Inflammatory macrophage treated with lipopolysaccharide for 4 hours (primary cell): ENCODE data around the gene SH3PXD2A.

ENCODE experiments used
- DNase-seq: peaks from one replicate; pipeline ENCODE4 v3.0.0-alpha.2; 2020

Gene SH3PXD2A

DNA sequence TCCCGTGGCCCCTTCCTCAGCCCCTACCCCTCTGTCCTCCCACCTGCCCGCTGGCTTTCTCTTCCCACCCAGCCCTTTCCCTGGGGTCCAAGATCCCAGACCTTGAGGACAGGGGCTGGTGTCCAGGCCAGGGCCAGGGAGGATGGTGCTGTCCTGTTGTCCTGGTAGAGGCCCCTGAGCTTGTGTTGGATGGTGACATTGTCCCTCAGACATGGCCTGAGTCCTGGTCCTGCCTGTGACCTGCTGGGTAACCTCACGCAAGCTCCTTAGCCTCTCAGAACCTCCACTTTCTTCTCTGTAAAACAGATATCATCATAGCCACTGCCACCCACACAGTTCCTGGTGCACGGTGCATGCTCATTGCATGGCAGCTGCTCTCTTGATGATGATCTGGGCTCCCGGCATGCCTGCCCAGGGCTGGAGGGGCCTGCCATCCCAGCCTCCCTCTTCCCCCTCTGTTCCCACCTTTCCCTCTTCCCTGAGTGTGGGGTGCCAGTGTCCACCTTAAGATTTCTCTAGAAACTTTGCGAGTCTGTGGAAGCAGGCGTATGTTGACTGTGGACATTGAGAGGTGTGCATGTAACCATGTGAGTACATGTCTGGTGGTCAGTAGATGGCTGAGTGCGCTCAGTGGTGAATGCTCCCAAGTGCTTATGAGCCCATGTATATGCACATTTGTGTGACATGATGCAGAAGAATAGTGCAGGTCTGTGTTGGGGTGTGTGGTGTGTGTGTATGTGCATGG is 301.5 kb downstream of the SH3PXD2A start:
- peak; percentile 84 for DNase-seq

DNA sequence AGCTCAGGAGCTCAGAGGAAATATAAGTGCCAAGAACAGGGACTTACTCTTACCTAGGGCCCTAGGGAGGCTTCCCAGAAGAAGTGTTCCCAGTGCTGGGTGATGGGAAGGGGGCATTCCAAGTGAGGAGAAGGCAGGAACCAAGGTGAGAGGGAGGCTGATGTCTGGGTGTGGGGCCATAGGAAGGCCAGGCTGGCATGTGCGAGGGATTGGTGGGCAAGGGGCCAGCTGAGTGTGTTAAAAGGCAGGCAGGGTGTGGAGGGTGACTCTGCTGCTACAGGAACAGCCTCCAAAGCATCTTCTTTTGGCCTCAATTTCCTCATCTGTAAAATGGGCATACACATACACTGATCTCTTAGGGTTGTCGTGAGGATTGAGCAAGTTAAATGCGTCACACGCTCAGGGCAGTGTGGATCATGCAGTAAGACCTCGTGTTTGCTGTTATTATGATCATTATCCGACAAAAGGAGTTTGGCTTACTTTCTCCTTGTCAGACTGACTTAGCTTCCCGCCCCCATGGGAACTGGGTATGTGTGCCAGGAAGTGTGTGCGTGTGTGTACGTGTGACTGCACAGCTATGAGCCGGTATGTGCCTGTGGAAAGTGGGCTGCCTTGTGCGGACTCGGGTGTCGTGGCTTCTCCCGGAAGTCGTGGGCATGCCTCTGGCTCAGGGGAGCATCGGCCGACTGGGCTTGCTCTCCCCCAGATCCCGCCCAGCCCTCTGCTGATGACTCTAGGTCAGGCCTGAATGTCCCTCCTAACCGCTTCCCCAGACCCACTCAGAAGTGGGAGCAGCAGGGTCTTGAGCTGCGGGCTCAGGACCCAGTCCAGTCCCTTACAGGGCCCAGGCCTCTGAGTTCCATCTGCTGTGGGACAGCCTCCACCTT is 302.3 kb downstream of the SH3PXD2A start:
- peak; percentile 13 for DNase-seq

- DNase-seq: peak; percentile 97
Measured at GRCh38 chr10:103551619-103552602, 303.5 kb downstream of the SH3PXD2A start.

DNA sequence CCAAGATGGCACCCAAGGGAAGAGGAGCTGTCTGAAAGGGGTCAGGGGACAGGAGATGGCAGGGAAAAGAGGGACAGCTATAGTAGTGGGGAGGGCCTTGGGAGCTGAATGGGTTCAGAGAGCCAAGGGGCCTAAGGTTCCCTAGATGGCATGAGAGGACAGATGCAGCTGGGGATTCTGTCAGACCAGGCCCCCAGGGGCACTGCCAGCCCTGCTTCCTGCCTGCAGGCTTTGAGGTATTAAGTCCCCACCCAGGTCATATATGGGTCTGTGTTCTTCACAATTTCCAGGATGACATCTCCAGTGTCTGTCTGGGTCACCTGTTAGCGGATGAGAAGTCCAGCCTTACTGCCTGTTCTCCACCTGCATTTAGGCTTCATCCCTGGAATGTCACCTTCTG is 305.1 kb downstream of the SH3PXD2A start:
- no peak for DNase-seq

DNA sequence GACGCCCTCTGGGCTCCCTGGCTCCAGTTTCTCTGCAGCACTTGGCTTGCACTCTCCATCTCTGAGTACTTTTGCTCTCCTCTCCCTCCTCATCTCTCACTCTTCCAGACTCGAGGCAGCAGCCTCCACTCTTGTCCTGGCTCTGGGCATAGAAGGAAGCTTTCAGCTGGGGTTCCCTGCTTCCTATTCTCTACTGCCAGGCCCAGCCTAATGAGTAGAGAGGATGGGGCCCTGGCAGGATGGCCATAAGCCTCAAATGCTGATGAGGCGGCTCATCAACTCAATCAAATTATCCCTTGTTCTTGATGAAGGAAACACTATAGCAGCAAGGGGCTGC is 306.1 kb downstream of the SH3PXD2A start:
- no peak for DNase-seq

GRCh38 chr10:103548581-103549348 is 306.6 kb downstream of the SH3PXD2A start:
- no peak for DNase-seq

GRCh38 chr10:103548006-103548405 is 307.4 kb downstream of the SH3PXD2A start:
- no peak for DNase-seq

DNA sequence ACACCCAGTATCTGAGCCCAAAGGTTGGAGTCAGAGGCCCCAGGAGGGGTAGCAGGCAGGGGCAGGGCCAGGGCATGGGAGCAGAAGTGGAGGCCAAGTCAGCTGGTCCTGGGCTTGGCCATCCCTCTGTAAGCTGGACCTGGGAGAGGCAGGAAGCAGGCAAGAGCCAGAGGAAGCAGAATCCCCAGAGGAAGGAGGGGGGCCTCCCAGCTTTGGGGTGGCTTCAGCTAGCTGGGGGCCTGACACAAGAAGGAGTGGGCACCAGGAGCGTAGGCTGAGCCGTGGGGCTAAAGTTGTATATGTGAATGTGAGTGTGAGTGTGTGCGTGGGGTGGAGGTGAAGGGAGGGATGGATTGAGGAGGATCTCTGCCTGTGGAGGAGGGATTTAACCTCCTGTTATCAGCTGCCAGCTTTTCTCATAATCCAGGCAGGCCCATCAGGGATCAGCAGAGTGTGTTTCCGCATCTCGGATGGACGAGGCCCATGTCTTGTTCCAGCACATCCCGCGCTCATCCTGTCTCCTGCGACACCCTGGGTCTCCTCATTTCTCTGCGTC is 307.9 kb downstream of the SH3PXD2A start:
- DNase-seq: no peak

DNA sequence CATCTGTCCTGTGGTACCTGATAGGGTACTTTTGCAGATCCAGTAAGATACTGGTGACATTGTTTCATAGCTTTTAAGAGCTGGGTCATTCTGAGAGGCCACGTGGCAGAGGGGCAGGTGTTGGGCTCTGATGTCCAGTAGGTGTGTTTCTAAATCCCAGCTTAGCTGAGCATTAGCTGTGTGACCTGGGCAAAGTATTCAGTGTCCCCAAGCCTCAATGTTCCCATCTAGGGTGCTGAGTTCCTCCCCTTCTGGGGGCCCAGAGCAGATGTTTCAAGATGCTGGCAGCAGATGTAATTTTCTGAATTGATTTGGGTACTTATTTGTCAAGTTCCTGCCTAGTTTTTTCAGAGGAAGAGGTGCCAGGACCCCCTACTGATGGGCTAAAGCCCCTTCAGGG is 309.0 kb downstream of the SH3PXD2A start:
- no peak for DNase-seq

- DNase-seq: no peak
Measured at GRCh38 chr10:103545771-103546281, 309.6 kb downstream of the SH3PXD2A start.

- no peak for DNase-seq
Measured at GRCh38 chr10:103545366-103545765, 310.0 kb downstream of the SH3PXD2A start.

DNA sequence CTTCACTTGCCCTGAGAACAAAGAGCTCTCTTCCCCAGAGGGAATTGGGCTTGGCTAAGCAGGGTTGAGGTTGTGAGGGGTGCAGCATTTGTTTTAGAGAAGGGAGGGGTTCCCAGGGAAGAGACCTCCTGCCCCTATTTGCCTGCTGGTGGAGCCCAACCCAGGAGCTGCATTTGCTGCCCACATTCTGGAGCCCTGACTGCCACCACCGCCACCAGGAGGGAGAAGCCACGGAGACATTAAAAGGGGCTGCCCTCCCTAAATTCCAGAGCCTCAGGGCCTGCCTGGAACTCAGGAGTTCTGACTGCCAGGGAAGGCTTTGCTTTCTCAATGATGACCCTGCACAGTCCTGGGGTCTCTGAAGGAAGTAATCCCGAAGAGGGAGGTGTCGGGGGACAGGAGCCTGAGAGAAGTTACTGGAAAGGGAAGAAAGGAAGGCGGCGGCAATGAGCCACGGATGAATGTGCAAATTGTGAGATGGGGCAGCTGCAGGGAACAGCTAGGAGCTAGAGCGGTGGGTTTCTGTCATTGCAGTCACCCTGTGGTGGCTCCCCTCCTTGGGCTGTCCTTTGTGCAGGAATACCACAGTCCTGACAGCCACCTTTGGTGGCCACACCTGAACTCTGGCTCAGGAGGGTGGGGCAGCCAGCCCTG is 310.6 kb downstream of the SH3PXD2A start:
- no peak for DNase-seq
